ENCODE measurements around the gene STH. TPM values are rescaled to one million over a fixed set of nuclear protein-coding genes. Genes with fewer than 3 reads are reported as not detected.

STH gene
- total and polyA plus RNA-seq, 2 donors (not counting 1 experiment from before 2014, with no cell fraction given) = not detected

DNA sequence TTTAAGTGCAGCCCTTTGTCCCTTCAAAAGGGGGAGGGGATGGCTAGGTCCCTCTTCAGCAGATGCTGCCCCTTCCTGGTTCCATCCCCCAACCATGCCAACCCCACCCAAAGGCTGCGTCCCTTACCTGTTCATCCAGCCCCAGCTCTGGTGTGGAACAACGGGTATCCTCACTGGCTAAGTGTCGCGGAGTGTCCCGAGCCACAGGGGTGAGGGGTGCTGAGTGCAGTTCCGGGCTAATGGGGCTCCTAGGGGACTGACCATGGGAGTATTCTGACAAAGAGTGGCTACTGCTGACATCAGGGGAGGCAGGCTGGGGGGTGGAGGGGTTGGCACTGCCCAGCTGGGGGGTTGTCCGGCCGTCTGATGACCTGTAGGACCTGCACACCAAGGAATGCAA is 32.9 kb downstream of the STH start:
- H3K9ac ChIP-seq (ENCODE audit: insufficient read depth, low read length) = no peak overlapping the region
- H3K36me3 ChIP-seq (ENCODE audit: control insufficient read depth, insufficient read depth, low read length) = peaks cover 17% of the 10 kb centered on the region
- no peaks in the 10 kb centered on the region for H3K9me3 ChIP-seq (ENCODE audit: control insufficient read depth, insufficient read depth, low read depth, low read length)
- no peaks in the 10 kb centered on the region for H3K27me3 ChIP-seq (ENCODE audit: control insufficient read depth, insufficient read depth, low read length)
- H3K79me2 ChIP-seq (ENCODE audit: control insufficient read depth, insufficient read depth, low read length) = no peaks in the 10 kb centered on the region
- no peak overlapping the region for H3K27ac ChIP-seq (ENCODE audit: insufficient read depth, low read length)
- H2AFZ ChIP-seq (ENCODE audit: low read length) = no peak overlapping the region
- no peak overlapping the region for H3K4me3 ChIP-seq (replicated peaks in 1 of 4; ENCODE audit: control extremely low read depth in 1 of 4, insufficient read depth in 1 of 4, low read depth in 3 of 4, low read length in 4 of 4)
- H3K4me1 ChIP-seq (ENCODE audit: control insufficient read depth, extremely low read depth, insufficient read depth, low read length) = no peaks in the 10 kb centered on the region
- no peak for TF ChIP-seq EZH2 (IDR thresholded peaks at IDR 0.05; ENCODE audit: low read length, missing control alignments)
- TF ChIP-seq, protein P1, sequence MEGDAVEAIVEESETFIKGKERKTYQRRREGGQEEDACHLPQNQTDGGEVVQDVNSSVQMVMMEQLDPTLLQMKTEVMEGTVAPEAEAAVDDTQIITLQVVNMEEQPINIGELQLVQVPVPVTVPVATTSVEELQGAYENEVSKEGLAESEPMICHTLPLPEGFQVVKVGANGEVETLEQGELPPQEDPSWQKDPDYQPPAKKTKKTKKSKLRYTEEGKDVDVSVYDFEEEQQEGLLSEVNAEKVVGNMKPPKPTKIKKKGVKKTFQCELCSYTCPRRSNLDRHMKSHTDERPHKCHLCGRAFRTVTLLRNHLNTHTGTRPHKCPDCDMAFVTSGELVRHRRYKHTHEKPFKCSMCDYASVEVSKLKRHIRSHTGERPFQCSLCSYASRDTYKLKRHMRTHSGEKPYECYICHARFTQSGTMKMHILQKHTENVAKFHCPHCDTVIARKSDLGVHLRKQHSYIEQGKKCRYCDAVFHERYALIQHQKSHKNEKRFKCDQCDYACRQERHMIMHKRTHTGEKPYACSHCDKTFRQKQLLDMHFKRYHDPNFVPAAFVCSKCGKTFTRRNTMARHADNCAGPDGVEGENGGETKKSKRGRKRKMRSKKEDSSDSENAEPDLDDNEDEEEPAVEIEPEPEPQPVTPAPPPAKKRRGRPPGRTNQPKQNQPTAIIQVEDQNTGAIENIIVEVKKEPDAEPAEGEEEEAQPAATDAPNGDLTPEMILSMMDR (conservative IDR thresholded peaks at IDR 0.05 in 1 of 2, IDR thresholded peaks at IDR 0.05 in 1 of 2; ENCODE audit: low read depth in 1 of 2, low read length in 2 of 2) = no peak
- no peak for DNase-seq (ENCODE audit: low read depth in 2 of 2)
- peaks cover 1% of the 10 kb centered on the region for H4K20me1 ChIP-seq (ENCODE audit: control insufficient read depth, extremely low read depth, insufficient read depth, low read length)
- H3K4me2 ChIP-seq (ENCODE audit: extremely low read depth, insufficient read depth, low read length) = no peak overlapping the region

GRCh38 chr17:46032909-46033308 is 33.9 kb downstream of the STH start:
- Histone ChIP-seq H3K79me2 (ENCODE audit: control insufficient read depth, insufficient read depth, low read length) (no peaks in the 10 kb centered on the region), H3K27me3 (ENCODE audit: control insufficient read depth, insufficient read depth, low read length) (no peaks in the 10 kb centered on the region)
- no peak for DNase-seq (ENCODE audit: low read depth in 2 of 2)

GRCh38 chr17:46033392-46033791 is 34.3 kb downstream of the STH start:
- Histone ChIP-seq H3K4me2 (ENCODE audit: extremely low read depth, insufficient read depth, low read length) (no peak overlapping the region), H3K27me3 (ENCODE audit: control insufficient read depth, insufficient read depth, low read length) (no peaks in the 10 kb centered on the region), H2AFZ (ENCODE audit: low read length) (no peak overlapping the region), H3K9me3 (ENCODE audit: control insufficient read depth, insufficient read depth, low read depth, low read length) (no peaks in the 10 kb centered on the region), H4K20me1 (ENCODE audit: control insufficient read depth, extremely low read depth, insufficient read depth, low read length) (no peaks in the 10 kb centered on the region), H3K9ac (ENCODE audit: insufficient read depth, low read length) (no peak overlapping the region), H3K4me3 (replicated peaks in 1 of 4; ENCODE audit: control extremely low read depth in 1 of 4, insufficient read depth in 1 of 4, low read depth in 3 of 4, low read length in 4 of 4) (no peak overlapping the region), H3K4me1 (ENCODE audit: control insufficient read depth, extremely low read depth, insufficient read depth, low read length) (no peaks in the 10 kb centered on the region), H3K27ac (ENCODE audit: insufficient read depth, low read length) (no peak overlapping the region), H3K79me2 (ENCODE audit: control insufficient read depth, insufficient read depth, low read length) (no peaks in the 10 kb centered on the region), H3K36me3 (ENCODE audit: control insufficient read depth, insufficient read depth, low read length) (peaks cover 19% of the 10 kb centered on the region)
- DNase-seq (ENCODE audit: low read depth in 2 of 2) = no peak
- TF ChIP-seq, protein P1 (conservative IDR thresholded peaks at IDR 0.05 in 1 of 2, IDR thresholded peaks at IDR 0.05 in 1 of 2; ENCODE audit: low read depth in 1 of 2, low read length in 2 of 2) = no peak
- no peak for TF ChIP-seq EZH2 (IDR thresholded peaks at IDR 0.05; ENCODE audit: low read length, missing control alignments)

More at GRCh38 chr17:46032909-46033308, 33.9 kb downstream of the STH start:
- Histone ChIP-seq H3K4me2 (ENCODE audit: extremely low read depth, insufficient read depth, low read length) (no peak overlapping the region), H3K9me3 (ENCODE audit: control insufficient read depth, insufficient read depth, low read depth, low read length) (no peaks in the 10 kb centered on the region), H3K27ac (ENCODE audit: insufficient read depth, low read length) (no peak overlapping the region), H2AFZ (ENCODE audit: low read length) (no peak overlapping the region), H3K4me1 (ENCODE audit: control insufficient read depth, extremely low read depth, insufficient read depth, low read length) (no peaks in the 10 kb centered on the region), H3K36me3 (ENCODE audit: control insufficient read depth, insufficient read depth, low read length) (peaks cover 19% of the 10 kb centered on the region), H4K20me1 (ENCODE audit: control insufficient read depth, extremely low read depth, insufficient read depth, low read length) (no peaks in the 10 kb centered on the region), H3K4me3 (replicated peaks in 1 of 4; ENCODE audit: control extremely low read depth in 1 of 4, insufficient read depth in 1 of 4, low read depth in 3 of 4, low read length in 4 of 4) (no peak overlapping the region), H3K9ac (ENCODE audit: insufficient read depth, low read length) (no peak overlapping the region)
- TF ChIP-seq EZH2 (IDR thresholded peaks at IDR 0.05; ENCODE audit: low read length, missing control alignments) = no peak
- TF ChIP-seq, protein P1 (conservative IDR thresholded peaks at IDR 0.05 in 1 of 2, IDR thresholded peaks at IDR 0.05 in 1 of 2; ENCODE audit: low read depth in 1 of 2, low read length in 2 of 2) = no peak
